ENCODE measurements around the gene PRR14. TPM values are rescaled to one million over a fixed set of nuclear protein-coding genes. Genes with fewer than 3 reads are reported as not detected.

PRR14 gene
- total RNA-seq, 1 donor from 2014 or later: 22.0 TPM

DNA sequence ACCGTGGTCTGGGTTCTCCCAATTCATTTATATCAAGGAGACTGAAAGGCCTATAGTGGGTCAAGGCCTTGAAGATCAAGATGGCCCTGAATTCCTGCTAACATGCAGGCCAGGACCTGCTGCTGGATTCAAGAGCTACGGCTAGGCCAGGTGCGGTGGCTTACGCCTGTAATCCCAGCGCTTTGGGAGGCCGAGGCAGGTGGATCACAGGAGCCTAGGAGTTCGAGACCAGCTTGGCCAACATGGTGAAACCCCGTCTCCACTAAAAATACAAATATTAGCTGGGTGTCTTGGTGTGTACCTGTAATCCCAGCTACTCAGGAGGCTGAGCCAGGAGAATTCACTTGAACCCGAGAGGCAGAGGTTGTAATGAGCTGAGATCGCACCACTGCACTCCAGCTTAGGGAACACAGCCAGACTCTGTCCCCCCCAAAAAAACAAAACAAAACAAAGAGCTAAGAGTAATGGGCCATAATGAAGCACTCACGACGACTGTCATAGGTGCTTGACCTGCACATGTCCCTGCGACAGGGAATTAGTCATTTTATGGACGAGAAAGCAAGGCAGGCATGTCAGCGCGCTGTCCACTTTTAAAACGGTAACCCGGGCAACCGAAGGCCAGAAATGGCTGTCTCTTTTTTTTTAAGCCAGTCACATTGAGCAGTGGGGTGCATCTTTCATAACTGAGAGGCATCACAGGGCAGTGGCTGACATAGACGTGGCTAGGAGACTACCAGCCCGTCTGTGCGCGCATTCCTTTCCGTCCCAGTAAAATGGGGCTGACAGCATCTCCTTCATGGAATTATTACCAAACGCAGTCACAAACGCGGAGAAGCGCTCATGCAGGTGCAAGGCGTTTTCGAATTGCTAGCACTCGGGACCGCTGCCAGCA is 6.5 kb downstream of the PRR14 start:
- intact Hi-C loops (cut with micrococcal nuclease): no loop called here
- ATAC-seq (no peak), DNase-seq (no peak)

DNA sequence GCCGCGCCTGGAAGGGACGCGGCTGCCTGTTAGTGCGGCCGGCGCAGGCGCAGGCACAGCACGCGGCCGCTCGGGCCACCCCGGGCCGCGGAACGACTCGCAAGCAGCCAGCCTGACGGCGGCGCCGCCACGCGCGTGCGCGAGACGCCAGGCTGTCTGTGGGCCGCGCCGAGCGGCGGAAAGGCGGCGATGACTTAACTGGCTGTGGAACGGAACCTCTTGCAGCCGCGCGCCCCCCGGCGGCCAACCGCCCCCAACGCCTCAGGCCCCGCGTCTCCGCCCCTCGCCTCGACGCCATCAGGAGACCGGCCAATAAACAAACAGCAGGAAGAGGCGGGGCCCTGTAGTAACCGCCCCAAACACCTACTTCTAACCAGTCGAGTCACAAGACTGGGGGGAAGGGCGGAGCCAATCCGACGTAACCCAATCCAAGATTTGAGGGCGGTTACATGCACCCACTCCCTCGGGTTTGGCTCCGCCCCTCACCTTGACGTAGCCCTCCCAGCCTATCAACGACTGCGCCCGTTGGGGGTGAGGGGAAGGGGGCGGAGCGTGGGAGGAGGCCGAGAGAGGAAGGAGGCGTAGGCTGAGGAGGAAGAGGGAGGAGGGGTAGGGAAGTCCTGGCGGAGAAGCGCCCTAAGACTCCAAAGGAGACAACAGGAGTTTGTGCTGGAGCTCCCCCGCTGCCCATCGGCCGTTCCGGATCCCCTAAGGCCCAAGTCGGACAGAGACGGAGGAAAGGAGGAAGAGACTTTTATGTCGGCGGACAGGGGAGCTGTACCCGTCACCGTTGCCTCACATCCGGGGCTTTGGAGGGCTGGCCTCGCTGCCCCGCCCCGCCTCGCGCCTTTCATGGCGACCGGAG is 7.3 kb downstream of the PRR14 start, which contains the start of gene FBRS:
Gene FBRS (plus strand): TSS at position 566 of the 865 bp plus-strand sequence. CDS start 1,088 bp downstream, outside the sequence.
- peak; percentile 100 for DNase-seq
- peak; percentile 88 for ATAC-seq
- intact Hi-C loops (cut with micrococcal nuclease): no loop called here

DNA sequence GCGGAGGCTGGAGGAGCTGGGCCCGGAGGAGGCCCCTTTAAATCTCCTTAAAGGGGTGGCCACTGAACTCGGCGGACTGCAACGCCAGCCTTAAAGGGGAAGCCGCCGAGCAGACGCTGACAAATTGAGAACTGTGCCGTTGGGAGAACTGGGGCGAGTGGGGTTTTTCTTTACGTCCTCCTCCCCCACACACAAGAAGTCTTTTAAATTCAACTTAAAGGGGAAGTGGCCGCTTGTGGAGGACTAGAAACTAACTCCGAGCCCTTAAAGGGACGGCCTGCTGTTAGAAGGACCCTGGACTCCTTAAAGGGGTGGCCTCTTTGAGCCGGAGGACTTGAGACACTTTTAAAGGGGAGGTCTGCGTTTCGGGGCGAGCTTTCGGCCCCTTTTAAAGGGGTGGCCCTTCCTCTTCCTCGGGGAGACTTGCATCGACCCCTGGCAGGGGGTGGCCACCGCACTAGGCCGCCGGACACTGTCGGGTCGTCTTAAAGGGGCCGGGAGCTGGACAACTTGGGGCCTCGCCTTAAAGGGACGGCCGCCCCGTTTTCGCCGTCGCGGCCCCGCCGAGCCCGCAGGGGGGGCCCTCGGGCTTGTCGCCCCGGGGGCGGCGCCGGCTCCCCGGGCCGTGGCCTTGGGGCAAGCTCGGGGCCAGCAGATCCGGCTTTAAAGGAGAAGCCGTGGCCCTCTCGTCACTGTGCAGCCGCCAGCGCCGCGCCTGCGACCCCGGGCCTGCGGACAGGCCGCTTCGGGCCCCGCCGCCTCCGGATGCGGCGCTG is 8.2 kb downstream of the PRR14 start:
- ATAC-seq (peak; percentile 36), DNase-seq (peak; percentile 86)
- intact Hi-C loops (cut with micrococcal nuclease): no loop called here

DNA sequence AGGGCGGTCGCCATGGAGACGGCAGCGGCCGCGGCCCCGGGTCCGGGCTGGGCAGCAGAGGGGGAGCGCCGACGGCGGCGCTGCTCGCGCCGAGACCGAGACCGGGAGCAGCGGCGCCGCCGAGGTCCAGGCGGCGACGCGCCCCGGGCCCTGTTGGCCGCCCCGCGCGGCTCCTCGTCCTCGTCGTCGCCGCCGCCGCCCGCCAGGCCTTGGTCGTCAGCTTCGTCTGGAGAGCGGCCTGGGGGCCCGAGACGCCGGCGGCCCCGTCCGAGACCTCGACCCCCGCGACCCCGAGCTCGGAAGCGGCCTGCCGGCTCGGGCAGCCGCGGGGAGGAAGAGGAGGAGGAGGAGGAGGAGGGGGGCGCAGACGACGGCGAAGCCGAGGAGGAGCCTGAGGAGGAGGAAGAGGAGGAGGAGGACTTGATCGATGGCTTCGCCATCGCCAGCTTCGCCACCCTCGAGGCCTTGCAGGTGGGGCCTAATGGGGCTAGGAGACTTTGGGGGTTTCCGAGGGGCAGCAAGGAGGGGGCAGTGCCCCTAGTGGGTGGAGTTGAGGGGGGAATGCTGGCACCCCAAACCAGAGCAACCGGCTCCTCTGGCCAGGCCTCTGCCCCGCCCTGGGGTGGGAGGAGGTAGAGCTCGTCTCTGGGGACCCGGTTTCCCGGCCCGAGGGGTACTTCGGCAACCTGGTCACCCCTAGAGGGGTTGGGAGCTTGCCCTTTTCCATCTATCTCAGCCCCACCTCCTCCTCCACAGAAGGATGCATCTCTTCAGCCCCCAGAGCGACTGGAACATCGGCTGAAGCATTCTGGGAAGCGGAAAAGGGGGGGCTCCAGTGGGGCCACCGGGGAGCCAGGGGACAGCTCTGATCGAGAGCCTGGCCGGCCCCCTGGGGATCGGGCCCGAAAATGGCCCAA is 9.0 kb downstream of the PRR14 start:
- intact Hi-C loops (cut with micrococcal nuclease): no loop called here
- DNase-seq (peak; percentile 48), ATAC-seq (no peak)

DNA sequence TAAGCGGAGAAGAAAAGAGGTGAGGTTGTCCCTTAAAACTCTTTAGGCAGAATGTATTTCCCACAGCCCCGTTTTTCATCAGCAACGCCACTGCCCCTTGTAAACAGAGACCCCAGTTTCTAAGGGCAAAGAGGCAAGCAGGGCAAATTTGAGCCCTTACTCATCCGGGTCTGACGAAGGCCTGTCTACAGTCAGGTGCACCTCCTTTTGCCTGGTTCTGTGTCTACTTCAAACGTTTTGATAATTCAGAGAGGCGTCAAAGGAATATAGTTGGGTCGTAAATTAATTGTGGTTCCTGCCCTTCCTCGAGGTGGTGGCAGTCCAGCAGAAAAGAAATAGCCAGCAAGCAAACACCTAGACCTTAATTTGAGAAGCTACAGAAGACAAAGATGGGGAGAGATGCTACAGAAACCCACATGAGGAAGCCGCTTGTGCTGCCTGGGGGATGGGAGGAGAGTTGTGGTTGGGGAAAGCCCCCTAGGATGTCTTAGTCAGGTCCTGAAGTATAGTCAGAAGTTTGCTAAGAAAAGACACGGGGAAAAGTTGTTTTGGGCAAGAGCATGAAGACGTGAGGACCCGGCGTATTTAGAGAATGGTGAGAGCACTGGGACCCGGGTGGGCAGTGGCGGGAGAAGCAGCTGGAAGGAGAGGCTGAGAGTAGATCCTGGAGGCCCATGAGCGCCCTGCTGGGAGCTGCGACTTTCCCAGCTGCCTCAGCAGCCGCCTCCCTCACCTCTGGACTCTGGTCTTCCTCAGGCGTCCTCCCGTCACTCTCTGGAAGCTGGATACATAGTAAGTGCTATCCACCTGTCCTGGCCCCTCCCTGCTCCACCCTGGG is 9.9 kb downstream of the PRR14 start:
- ATAC-seq (no peak), DNase-seq (no peak)
- intact Hi-C loops (cut with micrococcal nuclease): no loop called here

DNA sequence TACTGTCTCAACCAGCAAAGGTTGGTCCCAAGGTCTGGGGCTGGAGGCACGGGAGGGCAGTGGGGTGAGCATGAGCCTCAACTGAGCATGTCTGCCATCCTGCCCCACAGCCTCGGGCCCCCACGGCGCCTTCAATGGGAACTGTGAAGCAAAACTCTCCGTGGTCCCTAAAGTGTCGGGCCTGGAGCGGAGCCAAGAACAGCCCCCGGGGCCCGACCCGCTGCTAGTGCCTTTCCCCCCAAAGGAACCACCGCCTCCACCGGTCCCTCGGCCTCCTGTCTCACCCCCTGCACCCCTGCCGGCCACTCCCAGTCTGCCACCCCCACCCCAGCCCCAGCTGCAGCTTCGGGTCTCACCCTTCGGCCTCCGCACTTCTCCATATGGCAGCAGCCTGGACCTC is 11.7 kb downstream of the PRR14 start:
- DNase-seq (no peak), ATAC-seq (no peak)
- intact Hi-C loops (cut with micrococcal nuclease): no loop called here

DNA sequence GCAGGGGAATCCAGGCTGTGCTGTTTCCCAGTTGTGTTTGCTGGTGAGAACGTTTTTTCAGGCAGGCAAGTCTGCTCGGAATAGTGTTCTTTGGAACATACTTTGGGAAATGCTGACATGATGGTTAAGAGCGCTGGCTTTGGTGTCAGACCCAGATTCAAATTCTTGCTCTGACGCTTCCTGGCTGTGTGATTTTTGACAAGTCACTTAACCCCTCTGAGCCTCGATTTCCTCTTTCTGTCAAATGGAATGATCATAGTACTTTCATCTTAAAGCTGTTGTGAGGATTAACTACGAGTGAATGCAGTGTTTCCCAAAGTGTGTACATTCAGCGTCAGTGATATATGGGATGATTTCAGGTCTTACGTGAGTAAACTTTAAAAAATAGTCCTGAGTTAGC is 12.3 kb downstream of the PRR14 start:
- no peak for DNase-seq
- no peak for ATAC-seq
- intact Hi-C loops (cut with micrococcal nuclease): no loop called here

DNA sequence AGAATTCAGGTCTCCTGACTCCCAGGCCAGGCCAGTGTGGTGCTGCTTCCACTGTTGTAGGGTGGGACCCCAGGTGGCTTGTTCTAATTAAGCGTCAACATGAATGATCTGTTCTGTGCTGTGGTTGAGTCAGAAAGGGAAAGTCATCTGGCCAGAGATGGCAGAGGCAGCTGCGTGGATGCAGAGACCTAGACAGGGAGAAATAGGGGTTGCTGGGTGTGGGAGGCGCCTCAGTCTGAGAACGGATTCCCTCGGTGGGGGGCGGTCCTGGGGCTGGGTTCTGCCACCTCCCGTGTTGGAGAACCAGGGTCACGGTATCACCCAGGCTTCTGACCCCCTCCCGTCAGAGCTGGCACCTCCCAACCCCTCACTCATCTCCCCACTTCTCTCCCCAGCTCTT is 13.1 kb downstream of the PRR14 start:
- intact Hi-C loops (cut with micrococcal nuclease): no loop called here
- ATAC-seq (no peak), DNase-seq (no peak)

DNA sequence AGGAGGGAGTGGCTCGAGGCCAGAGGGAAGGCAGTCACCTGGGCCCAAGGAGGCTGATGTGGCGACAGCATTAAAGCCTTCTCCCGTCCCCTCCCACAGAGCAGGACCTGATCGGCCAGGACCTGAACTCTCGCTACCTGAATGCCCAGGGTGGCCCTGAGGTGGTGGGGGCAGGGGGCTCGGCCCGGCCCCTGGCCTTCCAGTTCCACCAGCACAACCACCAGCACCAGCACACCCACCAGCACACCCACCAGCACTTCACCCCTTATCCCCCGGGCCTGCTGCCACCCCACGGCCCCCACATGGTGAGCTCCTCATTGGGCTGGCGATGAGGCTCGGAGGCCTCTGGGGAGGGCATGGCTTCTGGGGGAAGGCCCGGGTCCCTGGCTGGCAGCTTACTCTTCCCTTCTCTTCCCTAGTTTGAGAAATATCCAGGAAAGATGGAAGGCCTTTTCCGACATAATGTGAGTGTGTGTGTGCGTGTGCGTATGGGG is 13.9 kb downstream of the PRR14 start:
- intact Hi-C loops (cut with micrococcal nuclease): no loop called here
- no peak for DNase-seq
- no peak for ATAC-seq

DNA sequence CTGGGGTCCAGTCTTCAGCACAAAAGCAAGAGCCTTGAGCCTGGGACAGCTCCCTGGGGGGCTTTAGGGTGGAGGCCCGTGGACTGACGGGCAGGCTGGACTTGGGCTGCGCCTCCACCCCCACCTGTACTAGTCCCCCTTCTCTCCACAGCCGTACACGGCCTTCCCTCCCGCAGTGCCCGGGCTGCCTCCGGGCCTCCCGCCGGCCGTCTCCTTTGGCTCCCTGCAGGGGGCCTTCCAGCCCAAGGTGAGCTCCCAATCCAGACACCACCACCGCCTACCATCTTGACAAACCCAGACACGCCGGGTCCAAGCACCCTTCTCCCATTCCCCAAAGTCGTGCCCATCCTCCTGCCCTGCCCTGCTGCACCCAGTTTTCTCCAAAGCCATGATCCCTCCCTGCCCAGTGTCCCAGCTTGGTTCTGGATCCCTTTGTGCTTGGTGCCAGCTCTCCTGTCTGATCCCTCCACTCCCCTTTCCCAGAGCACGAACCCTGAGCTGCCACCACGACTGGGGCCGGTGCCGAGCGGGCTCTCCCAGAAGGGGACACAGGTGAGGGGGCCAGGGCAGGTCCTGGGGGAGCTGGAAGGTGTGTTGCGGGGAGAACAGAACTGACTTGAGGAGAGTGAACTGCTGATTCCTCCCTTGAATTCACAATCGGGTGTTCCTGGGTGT is 14.5 kb downstream of the PRR14 start:
- DNase-seq: no peak
- ATAC-seq: no peak
- intact Hi-C loops (cut with micrococcal nuclease): no loop called here

DNA sequence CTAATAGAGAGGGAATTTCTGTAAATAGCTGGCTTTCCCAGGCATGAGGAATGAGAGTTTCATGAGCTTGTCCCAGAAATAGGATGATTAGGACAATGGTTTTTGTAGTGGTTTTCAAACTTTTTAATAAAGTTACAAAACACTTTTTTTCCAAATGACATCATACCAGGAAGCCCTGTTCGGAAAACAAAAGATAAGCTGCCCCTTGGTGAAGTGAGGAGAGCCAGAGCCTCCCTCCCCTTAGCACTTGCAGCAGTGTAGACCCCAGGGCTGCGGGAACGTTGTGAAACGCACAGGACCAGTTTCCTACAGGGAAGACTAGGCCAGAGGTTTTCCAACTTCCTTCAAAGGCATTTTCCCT is 15.1 kb downstream of the PRR14 start:
- intact Hi-C loops (cut with micrococcal nuclease): no loop called here
- no peak for ATAC-seq
- DNase-seq: no peak

DNA sequence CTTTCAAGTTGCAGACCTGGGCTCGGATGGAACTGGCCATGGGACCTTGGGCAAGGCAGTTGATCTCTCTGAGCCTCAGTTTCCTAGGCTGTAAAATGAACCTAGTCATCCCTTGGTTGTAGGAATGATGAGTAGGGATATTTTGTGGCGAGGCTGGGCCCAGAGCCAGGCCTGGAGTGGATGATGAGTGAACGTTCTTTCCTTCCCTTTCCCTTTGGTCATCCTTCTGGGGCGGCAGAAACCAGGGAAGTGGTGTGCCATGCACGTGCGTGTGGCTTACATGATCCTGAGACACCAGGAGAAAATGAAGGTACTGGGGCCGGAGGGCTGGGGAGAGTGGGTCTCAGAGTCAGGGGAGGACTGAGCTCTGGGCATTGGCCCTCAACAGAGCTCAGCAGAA is 15.9 kb downstream of the PRR14 start:
- intact Hi-C loops (cut with micrococcal nuclease): no loop called here
- DNase-seq (no peak), ATAC-seq (no peak)

DNA sequence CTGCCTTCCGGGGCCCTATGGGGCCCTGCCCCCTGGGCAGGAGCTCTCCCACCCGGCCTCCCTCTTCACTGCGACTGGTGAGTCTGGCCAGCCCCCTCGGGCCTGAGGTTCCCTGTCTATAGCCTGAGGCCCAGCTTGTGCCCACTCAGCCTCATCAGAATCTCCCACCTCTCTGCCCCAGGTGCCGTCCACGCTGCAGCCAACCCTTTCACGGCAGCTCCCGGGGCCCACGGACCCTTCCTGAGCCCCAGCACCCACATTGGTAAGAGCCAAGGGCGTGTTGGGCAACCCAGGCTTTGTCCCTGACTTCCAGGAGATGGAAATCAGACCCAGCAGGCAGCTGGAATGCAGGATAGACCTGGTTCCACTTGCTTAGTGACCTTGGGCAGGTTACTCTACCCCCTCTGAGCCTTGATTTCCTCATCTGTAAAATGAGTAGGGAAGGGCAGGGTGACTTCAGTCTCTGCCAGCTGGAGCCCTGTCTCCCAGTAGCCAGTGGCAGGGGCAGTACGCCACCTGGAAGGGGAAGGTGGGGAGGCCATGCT is 16.7 kb downstream of the PRR14 start:
- no peak for ATAC-seq

DNA sequence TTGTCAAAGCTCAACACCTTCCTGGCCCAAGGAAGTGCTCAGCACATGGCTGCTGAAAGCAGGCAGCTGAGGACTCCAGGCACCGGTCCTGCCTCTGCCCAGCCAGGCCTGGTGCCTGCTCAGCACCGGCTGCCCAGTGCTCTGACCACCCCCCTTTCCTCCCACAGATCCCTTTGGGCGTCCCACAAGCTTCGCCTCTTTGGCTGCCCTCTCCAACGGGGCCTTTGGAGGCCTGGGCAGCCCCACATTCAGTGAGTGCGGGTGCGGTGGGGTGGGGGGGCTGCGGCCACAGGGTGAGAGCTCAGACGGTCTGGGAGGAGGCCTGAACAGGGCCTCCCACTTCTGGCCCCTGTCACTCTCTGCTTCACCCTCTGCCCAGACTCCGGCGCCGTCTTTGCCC is 17.6 kb downstream of the PRR14 start:
- intact Hi-C loops (cut with micrococcal nuclease): no loop called here
- DNase-seq (no peak), ATAC-seq (no peak)

More for the DNA sequence above, 16.7 kb downstream of the PRR14 start:
- no peak for DNase-seq
- intact Hi-C loops (cut with micrococcal nuclease): no loop called here

DNA sequence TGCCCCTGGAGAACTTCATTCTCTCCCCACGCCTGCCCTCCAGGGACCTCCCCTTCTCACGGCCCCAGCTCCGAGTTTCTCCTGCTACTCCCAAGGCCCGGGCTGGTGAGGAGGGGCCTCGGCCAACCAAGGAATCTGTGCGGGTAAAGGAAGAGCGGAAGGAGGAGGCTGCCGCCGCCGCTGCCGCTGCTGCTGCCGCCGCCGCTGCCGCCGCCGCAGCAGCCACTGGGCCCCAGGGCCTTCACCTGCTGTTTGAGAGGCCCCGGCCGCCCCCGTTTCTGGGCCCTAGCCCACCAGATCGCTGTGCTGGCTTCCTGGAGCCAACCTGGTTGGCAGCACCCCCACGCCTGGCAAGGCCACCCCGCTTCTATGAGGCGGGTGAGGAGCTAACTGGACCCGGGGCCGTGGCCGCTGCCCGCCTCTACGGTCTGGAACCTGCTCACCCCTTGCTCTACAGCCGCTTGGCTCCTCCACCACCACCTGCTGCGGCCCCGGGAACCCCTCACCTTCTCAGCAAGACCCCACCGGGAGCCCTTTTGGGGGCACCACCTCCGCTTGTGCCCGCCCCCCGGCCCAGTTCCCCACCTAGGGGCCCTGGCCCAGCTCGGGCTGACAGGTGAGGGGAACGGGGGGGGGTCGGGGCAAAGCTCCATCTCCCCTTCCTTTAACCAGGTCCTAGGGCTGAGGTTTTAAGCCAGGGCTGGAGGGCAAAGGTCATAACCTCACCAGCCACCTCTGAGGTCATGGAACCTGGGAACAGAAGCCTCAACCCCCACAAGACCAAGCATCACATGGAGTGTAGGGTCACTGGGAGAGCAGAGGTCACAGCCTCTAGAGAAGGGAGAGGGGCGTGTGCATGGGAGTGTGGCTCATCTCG is 18.5 kb downstream of the PRR14 start:
- ATAC-seq (no peak), DNase-seq (no peak)
- intact Hi-C loops (cut with micrococcal nuclease): no loop called here

Measured in left ventricle myocardium superior (tissue), 1 donor.